Measurements from ENCODE around the gene MYBPC2. TPM values are rescaled to one million over a fixed set of nuclear protein-coding genes. Genes with fewer than 3 reads are reported as not detected.

The MYBPC2 gene
- total and polyA plus RNA-seq, 2 of the 4 experiments (the other 2 are of a cell fraction): not detected

- TF ChIP-seq CEBPB (IDR thresholded peaks at IDR 0.05; ENCODE audit: low read depth, low read length): no peak
- TF ChIP-seq MAFK (IDR thresholded peaks at IDR 0.05; ENCODE audit: low read depth, low read length): no peak
- no peak for TF ChIP-seq RCOR1 (IDR thresholded peaks at IDR 0.05; ENCODE audit: insufficient replicate concordance, low read length)
Measured at GRCh38 chr19:50383852-50384684, 48.6 kb upstream of the MYBPC2 start, which contains the start of gene POLD1 (continued).
